RWPE2 (cell line): ENCODE measurements around the gene PHACTR1.

ENCODE experiments used
- ATAC-seq: fragments of 200-7000 bp; cut with Tn5 transposase; 3 replicates; pipeline ENCODE4 v1.9.1; 2021; ENCODE audit warnings: low read depth
- DNase-seq: peaks from one replicate; pipeline ENCODE4 v3.0.0-alpha.2; 2020; ENCODE audit warnings: low spot score
- H3K27ac ChIP-seq: fragments of 450-650 bp; 2 replicates; pipeline ENCODE4 v1.5.1; 2017; ENCODE audit warnings: mild to moderate bottlenecking; ENCODE audit not compliant: poor library complexity, severe bottlenecking
- H3K27me3 ChIP-seq: fragments of 250-450 bp; sonication (Bioruptor Pico); 2 replicates; pipeline ENCODE4 v1.5.1; 2021; ENCODE audit warnings: mild to moderate bottlenecking, moderate library complexity; ENCODE audit not compliant: insufficient read depth, poor library complexity, severe bottlenecking
- H3K36me3 ChIP-seq: fragments of 250-450 bp; sonication (Bioruptor Pico); 2 replicates; pipeline ENCODE4 v1.5.1; 2020; ENCODE audit warnings: low read depth, mild to moderate bottlenecking, moderate library complexity
- H3K4me1 ChIP-seq: fragments of 250-450 bp; sonication (Bioruptor Pico); 2 replicates; pipeline ENCODE4 v1.5.1; 2021; ENCODE audit warnings: mild to moderate bottlenecking, moderate library complexity; ENCODE audit not compliant: insufficient read depth, poor library complexity, severe bottlenecking
- H3K4me3 ChIP-seq: fragments of 250-450 bp; sonication (Bioruptor Pico); 2 replicates; pipeline ENCODE4 v1.5.1; 2021; ENCODE audit warnings: mild to moderate bottlenecking, moderate library complexity; ENCODE audit not compliant: severe bottlenecking
- H3K9me3 ChIP-seq: fragments of 250-450 bp; sonication (Bioruptor Pico); 2 replicates; pipeline ENCODE4 v1.5.1; 2021; ENCODE audit warnings: mild to moderate bottlenecking, moderate library complexity; ENCODE audit not compliant: severe bottlenecking
- TF ChIP-seq, protein P1 (sequence below): fragments of 450-650 bp; IDR thresholded peaks from one replicate; pipeline ENCODE4 v1.5.1; 2017; ENCODE audit warnings: mild to moderate bottlenecking, moderate library complexity; ENCODE audit not compliant: poor library complexity, severe bottlenecking

Gene PHACTR1

DNA sequence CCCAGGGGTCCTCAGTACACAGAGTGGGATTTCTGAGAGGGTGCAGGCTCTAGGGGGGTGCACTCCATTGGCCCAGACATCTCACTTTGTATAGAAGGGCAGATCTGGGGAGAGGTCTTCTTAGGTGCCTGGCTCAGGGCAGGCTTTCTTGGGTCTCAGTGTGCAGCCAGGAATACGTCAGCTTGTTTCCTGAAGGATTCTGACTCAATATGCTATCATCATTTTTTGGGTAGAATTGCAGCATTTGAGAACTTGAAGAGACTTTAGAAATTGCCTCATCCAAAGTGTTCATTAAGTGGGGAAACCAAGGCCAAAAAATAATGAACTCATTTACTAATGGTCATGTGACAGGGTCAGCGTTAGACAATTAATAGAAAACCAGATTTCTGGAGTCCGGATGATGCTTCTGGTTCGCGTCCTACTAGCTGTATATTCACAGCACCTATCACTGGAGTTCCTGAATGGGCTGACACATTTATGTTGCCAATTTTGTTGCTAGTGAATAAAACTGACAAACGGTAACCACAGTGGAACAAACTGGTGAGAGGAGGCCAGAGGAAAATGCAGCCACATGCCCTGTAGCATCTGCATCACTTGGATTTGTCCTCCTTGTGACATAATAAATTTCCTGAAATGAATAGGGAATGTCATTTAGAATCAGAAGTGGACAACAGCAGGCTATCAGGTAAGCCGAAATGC is 372.9 kb downstream of the PHACTR1 start:
- Histone ChIP-seq H3K27me3 (peaks cover 2% of the 10 kb centered on the region), H3K4me3 (no peak overlapping the region), H3K27ac (no peak overlapping the region), H3K4me1 (no peaks in the 10 kb centered on the region), H3K9me3 (no peaks in the 10 kb centered on the region), H3K36me3 (no peaks in the 10 kb centered on the region)
- TF ChIP-seq, protein P1, sequence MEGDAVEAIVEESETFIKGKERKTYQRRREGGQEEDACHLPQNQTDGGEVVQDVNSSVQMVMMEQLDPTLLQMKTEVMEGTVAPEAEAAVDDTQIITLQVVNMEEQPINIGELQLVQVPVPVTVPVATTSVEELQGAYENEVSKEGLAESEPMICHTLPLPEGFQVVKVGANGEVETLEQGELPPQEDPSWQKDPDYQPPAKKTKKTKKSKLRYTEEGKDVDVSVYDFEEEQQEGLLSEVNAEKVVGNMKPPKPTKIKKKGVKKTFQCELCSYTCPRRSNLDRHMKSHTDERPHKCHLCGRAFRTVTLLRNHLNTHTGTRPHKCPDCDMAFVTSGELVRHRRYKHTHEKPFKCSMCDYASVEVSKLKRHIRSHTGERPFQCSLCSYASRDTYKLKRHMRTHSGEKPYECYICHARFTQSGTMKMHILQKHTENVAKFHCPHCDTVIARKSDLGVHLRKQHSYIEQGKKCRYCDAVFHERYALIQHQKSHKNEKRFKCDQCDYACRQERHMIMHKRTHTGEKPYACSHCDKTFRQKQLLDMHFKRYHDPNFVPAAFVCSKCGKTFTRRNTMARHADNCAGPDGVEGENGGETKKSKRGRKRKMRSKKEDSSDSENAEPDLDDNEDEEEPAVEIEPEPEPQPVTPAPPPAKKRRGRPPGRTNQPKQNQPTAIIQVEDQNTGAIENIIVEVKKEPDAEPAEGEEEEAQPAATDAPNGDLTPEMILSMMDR, result no peak
- DNase-seq, result no peak
- ATAC-seq, result no peak

DNA sequence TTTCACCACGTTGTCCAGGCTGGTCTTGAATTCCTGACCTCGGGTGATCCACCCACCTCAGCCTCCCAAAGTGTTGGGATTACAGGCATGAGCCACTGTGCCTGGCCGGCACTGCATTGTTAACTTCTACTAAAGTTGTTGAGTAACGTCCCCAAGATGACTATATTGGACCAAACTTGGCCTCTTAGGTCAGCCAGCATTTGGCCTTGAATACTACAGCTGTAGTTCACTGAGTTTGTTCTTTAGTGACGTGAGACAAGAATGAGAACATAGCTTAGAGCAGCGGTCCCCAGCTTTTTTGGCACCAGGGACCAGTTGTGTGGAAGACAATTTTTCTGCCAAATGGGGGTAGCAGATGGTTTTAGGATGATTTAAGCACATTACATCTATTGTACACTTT is 374.6 kb downstream of the PHACTR1 start:
- DNase-seq (no peak), ATAC-seq (no peak)
- TF ChIP-seq, protein P1, result no peak
- peaks cover 2% of the 10 kb centered on the region for H3K27me3 ChIP-seq
- no peaks in the 10 kb centered on the region for H3K9me3 ChIP-seq
- no peaks in the 10 kb centered on the region for H3K36me3 ChIP-seq
- H3K4me1 ChIP-seq, result no peaks in the 10 kb centered on the region
- no peak overlapping the region for H3K27ac ChIP-seq
- H3K4me3 ChIP-seq, result no peak overlapping the region

DNA sequence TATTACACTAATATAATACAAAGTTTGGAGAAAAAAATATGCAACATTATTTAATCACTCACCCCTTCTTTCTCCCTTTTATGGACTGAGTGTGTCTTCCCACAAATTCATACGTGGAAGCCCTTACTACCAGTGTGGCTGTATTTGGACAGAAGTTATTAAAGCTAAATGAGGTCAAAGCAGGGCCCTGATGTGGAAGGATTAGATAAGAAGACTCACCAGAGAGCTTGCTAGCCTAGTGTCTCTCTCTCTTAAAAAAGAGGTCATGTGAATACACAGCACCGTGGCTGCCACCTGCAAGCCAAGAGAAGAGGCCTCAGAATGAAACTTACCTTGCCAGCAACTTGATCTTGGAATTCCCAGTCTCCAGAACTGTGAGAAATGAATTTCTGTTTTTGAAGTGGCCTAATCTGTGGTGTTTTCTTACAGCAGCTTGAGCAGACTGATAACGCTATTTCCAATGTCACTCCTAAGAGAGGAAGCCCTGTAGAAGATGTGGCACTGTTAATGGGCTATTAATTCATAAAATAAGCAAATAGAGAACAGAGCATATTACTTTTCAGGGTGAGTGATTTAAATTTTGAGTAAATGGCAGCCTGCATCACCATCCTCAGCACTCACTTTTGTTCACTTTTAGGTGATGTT is 378.3 kb downstream of the PHACTR1 start:
- no peak for ATAC-seq
- H3K27me3 ChIP-seq, result peaks cover 2% of the 10 kb centered on the region
- no peaks in the 10 kb centered on the region for H3K9me3 ChIP-seq
- H3K27ac ChIP-seq, result no peak overlapping the region
- TF ChIP-seq, protein P1, result no peak
- H3K4me1 ChIP-seq, result no peaks in the 10 kb centered on the region
- H3K36me3 ChIP-seq, result no peaks in the 10 kb centered on the region
- H3K4me3 ChIP-seq, result no peak overlapping the region
- DNase-seq, result no peak

DNA sequence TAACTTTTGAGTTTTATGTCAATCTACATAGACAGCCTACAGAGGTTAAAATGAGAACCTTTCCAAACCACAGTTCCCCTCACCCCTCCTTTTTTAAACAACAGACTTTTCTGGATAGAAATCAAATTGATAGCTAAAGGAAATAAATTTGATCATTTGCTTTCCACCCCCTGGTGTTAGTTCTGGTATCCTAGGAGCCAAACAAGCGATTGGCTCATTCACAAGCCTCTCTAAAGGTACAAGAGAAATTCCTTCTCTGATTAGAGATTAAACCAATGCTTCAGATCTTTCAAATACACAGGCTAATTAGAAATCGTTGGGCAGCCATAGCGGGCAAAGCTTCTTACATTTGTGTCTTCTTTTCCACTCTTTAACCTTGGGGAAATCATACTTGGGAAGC is 379.5 kb downstream of the PHACTR1 start:
- ATAC-seq, result no peak

More for the DNA sequence above, 379.5 kb downstream of the PHACTR1 start:
- Histone ChIP-seq H3K4me3 (no peak overlapping the region), H3K9me3 (no peaks in the 10 kb centered on the region), H3K27ac (no peak overlapping the region), H3K27me3 (peaks cover 2% of the 10 kb centered on the region), H3K36me3 (no peaks in the 10 kb centered on the region), H3K4me1 (no peaks in the 10 kb centered on the region)
- no peak for DNase-seq
- TF ChIP-seq, protein P1, result no peak
